Activated CD8-positive, alpha-beta memory T cell treated with anti-CD3 and anti-CD28 coated beads, Interleukin-2, amount 10 ng/mL, durations not matched to agents 7 days and 5 days (primary cell): ENCODE data around the gene FGFR3. TPM values are rescaled to one million over a fixed set of nuclear protein-coding genes. Genes with fewer than 3 reads are reported as not detected.

Experiments
- ATAC-seq: fragments of 150-1000 bp; cut with Tn5 transposase; one replicate; pipeline ENCODE4 v1.10.0; 2021; ENCODE audit warnings: moderate library complexity
- CTCF ChIA-PET: fragments of 350-600 bp; sonication (Branson Sonifier 250); formaldehyde crosslinking; loops from one replicate; lab custom pipeline; 2021; ENCODE audit warnings: antibody characterized with exemption; lab: Charles Lee
- DNase-seq: peaks from one replicate; pipeline ENCODE4 v3.0.0-alpha.2; 2020
- H3K27ac Mint-ChIP-seq: one replicate; pipeline ENCODE4 v1.8.0; 2021; ENCODE audit warnings: mild to moderate bottlenecking, mixed read lengths
- H3K27me3 Mint-ChIP-seq: one replicate; pipeline ENCODE4 v1.8.0; 2021; ENCODE audit warnings: mixed read lengths
- H3K36me3 Mint-ChIP-seq: one replicate; pipeline ENCODE4 v1.8.0; 2021; ENCODE audit warnings: mild to moderate bottlenecking, mixed read lengths
- H3K4me1 Mint-ChIP-seq: one replicate; pipeline ENCODE4 v1.8.0; 2021; ENCODE audit warnings: mixed read lengths
- H3K4me3 Mint-ChIP-seq: one replicate; pipeline ENCODE4 v1.8.0; 2021; ENCODE audit warnings: mild to moderate bottlenecking, moderate library complexity, mixed read lengths
- H3K9me3 Mint-ChIP-seq: one replicate; pipeline ENCODE4 v1.8.0; 2022; ENCODE audit warnings: low read depth, mixed read lengths
- total RNA-seq, 2 experiments: library from RNA; stranded (reverse); gene quantifications; one replicate each; pipeline ENCODE4 v1.2.3, GENCODE V29; 2021

FGFR3 gene
- total RNA-seq, 2 experiments from 2014 or later = 0.15 to 0.21 TPM

DNA sequence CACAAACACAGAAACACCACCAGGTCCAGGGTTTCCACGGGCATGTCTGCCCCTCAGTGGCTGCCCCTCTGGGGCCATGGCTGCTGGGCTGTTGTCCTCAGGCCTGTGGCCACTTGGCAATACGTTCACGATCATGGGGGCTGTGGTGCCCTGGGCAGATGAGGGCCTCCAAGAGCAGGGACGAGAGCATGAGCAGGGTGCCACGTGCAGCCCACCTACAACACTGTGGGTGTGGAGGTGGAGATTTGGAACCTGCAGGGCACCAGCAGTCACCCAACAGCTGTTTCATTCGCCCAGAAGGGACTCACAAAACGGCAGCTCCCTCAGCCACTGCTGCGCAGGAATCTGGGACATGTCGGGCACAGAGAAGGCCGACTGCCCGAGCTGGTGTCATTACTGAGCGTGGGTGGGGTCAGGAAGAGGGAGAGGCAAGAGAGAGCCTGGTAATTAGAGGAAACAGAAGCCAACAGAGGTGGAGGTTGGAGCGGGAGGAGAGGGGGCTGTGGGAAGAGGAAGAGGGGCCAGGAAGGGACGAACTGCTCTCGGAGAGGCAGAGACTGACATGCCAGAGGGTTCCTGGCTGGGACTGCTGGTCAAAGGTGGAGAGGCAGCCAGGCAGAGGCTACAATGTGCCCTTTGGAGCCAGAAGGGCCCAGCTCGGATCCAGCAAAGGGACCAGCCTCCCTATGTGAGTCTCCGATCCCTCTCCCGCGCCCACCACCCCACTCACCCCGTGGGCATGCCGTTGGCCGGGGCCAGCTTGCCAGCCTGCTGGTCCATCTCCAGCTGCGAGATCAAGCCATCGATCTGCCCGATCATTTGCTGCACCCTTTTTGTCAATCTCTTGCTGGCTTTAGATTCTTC, 23.1 kb downstream of the FGFR3 start:
- no peak overlapping the region for H3K4me3 Mint-ChIP-seq
- H3K4me1 Mint-ChIP-seq = no peaks in the 10 kb centered on the region
- ATAC-seq (no peak), DNase-seq (no peak)
- H3K27ac Mint-ChIP-seq = no peak overlapping the region
- H3K36me3 Mint-ChIP-seq = peaks cover 6% of the 10 kb centered on the region
- no peaks in the 10 kb centered on the region for H3K27me3 Mint-ChIP-seq
- CTCF ChIA-PET = interaction anchor here (1.8 kb wide), 1 partner anchor 68 kb away, joined by 3 read pairs; no protein-coding TSS in a partner anchor
- H3K9me3 Mint-ChIP-seq = no peaks in the 10 kb centered on the region

DNA sequence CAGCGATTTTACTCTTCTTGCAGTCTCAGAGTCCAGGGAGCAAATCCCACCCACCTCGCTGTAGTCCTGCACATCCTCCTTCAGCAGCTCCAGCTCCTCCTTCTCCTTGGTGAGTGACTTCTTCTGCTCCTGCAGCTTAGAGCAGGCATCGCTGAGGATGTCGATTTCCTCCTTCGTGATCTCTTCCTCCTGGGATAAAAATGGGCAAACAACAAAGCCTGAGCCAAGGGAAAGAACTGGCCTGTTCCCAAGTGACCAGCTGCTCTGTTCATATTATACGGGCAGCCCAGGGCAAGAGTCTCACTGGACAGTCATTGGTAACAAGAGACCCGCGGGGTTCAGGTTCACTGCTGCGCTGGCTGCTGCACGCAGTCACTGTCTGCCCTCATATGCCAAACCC, 26.2 kb downstream of the FGFR3 start:
- CTCF ChIA-PET = interaction anchor here (0.6 to 2.2 kb wide), 5 partner anchors 10 to 786 kb away, joined by 3 to 9 read pairs (median 5); no protein-coding TSS in a partner anchor
- Mint-ChIP-seq H3K4me1 (no peaks in the 10 kb centered on the region), H3K36me3 (peaks cover 12% of the 10 kb centered on the region), H3K27me3 (no peaks in the 10 kb centered on the region), H3K27ac (no peak overlapping the region), H3K9me3 (no peaks in the 10 kb centered on the region), H3K4me3 (no peak overlapping the region)
- DNase-seq = no peak
- no peak for ATAC-seq

DNA sequence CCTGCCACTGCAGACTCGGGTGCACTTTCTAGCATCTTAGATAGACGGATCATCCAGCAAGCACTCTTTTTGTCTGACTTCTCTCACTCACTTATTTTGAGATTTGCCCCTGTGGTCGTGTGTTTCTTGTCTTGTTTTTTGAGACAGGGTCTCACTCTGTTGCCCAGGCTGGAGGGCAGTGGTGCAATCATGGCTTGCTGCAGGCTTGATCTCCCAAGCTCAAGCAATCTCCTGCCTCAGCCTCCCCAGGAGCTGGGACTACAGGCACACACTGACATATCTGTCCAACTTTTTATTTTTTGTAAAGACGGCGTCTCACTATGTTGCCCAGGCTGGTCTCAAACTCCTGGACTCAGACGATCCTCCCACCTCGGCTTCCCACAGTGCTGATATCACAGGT, 26.7 kb downstream of the FGFR3 start:
- no peak overlapping the region for H3K4me3 Mint-ChIP-seq
- no peak for ATAC-seq
- CTCF ChIA-PET = interaction anchor here (0.6 to 2.2 kb wide), 3 partner anchors 11 to 786 kb away, joined by 3 to 9 read pairs (median 3); no protein-coding TSS in a partner anchor
- no peak overlapping the region for H3K27ac Mint-ChIP-seq
- H3K36me3 Mint-ChIP-seq = peaks cover 14% of the 10 kb centered on the region
- H3K9me3 Mint-ChIP-seq = no peaks in the 10 kb centered on the region
- no peaks in the 10 kb centered on the region for H3K4me1 Mint-ChIP-seq
- no peaks in the 10 kb centered on the region for H3K27me3 Mint-ChIP-seq
- DNase-seq = no peak

DNA sequence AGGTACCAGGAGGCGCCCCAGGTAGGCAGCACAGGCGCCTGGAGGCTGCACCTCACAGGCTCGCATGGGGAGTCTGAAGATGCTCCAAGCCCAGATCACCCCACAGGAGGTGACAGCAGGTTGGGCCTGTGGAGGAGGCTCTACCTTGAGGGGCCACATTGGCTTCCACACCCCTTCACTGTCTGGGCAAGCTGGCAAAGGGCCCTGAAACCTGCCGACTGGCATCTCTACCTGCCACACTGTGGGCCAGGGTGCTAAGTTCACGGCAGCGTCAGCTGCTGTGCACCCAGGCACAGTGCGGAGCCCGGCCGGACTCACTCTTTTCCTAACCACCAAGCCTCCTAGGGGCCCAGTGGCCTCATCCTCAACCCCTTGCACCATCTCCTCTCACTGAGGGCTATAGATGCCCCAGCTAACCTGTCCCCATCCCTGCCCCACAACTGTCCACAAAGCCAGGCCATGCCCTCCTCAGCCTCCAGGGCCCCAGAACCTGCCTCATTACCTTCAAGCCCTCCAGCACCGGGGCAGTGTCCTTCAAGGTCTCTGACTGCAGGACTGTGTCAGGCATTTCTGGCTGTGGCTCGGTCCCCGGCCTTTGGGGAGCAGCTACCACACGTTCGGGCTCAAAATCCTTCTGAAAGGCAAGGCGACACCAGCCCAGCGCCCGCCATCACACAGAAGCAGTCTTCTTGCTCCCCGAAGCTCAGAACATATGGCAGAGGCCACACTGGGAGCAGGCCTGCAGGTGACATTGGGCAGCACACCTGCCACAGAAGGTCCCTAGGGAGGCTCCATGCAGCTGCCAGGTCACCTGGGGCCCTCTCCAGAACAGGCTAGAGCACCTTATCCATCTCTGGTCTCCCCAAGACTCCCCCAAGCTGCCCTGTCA, 28.8 kb downstream of the FGFR3 start:
- Mint-ChIP-seq H3K36me3 (peaks cover 12% of the 10 kb centered on the region), H3K9me3 (no peaks in the 10 kb centered on the region), H3K27me3 (no peaks in the 10 kb centered on the region), H3K4me3 (no peak overlapping the region), H3K27ac (no peak overlapping the region), H3K4me1 (no peaks in the 10 kb centered on the region)
- CTCF ChIA-PET = no interaction called here
- DNase-seq = no peak
- ATAC-seq = no peak

DNA sequence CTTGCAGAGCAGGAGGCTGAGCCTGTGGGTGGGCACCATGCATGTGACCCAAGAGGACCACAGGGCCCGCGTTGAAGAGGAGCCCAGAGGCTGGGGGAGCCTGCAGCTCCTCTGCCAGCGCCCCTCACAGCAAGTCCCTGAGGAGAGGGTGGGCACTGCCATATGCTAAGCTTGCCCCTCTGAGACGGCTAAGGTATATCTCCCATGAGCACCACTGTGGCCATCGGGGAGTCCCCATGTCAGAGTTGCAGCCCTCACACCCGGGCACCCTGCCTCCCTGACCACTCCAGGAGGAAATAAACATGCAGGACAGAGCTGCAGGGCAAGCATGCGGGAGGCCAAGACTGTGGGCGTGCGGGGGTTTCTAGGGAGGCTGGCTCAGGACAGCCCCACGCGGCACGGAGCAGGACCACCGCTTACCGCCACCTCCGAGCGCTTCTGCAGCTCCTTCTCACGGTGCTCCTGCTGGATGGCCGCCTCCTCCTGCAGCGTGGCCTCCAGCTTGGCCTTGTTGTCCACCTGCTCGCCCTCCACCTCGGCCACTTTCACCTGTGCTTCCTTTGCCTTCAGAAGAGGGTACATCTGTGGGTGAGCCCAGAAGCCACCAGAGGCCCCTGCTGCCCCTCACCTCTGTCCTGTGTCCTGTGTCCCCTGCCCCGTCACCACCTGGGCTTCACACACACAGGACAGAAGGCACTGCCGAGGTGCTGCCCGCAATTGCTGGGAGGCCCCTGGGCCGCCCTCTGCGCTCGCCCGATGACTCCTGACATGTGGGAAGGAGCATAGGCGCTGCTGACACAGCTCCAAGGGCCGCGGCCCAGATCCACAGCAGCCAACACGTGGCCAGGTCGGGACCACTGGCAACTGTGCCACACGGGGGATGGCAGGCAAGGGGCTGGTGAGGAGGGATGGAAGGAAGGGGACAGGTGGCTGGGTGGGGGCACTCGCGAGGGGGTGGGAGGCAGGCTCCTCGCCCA, 29.8 kb downstream of the FGFR3 start:
- Mint-ChIP-seq H3K4me3 (no peak overlapping the region), H3K4me1 (no peaks in the 10 kb centered on the region), H3K27me3 (no peaks in the 10 kb centered on the region), H3K27ac (no peak overlapping the region), H3K9me3 (no peaks in the 10 kb centered on the region), H3K36me3 (peaks cover 11% of the 10 kb centered on the region)
- DNase-seq (no peak), ATAC-seq (no peak)
- CTCF ChIA-PET = no interaction called here

DNA sequence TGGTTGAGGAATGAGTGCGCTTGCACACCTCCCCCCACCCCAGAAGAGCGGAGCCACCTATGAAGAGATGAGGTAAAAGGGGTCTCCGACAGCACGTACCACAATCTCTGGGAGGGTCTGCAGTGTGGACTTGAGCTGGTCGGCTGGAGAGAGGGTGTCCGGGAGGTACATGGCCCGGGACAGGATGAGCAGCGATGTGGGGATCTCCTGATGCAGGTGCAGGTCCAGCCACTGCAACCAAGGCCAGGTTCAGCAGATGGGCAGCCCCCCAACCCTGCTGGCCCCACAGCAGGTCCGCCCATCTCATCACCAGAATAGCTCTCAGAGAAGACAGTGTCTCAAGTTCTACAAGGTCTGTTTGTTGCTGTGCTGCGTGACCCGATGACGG, 30.4 kb downstream of the FGFR3 start:
- H3K4me3 Mint-ChIP-seq = no peak overlapping the region
- no peaks in the 10 kb centered on the region for H3K9me3 Mint-ChIP-seq
- peaks cover 9% of the 10 kb centered on the region for H3K36me3 Mint-ChIP-seq
- H3K27ac Mint-ChIP-seq = no peak overlapping the region
- no peak for DNase-seq
- no peak for ATAC-seq
- CTCF ChIA-PET = no interaction called here
- H3K27me3 Mint-ChIP-seq = no peaks in the 10 kb centered on the region
- no peaks in the 10 kb centered on the region for H3K4me1 Mint-ChIP-seq

DNA sequence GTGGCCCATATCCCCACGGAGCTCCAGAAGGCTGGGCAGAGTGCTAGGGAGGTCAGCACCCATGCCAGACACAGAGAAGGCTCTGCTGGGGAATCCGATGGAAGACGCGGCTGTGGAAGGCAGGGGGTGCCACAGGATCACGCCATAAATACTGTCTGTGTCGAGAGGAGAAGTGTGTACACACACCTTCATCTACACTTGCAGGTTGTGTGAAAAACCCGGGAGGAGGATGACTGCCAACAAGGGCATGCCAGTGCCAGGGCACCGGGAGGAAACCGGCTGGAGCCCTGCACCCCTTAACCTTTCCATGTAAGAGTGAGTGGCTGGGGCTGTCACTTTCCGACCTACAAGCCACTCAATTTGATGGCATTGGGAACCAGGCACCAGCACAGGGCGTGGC, 31.7 kb downstream of the FGFR3 start:
- no peaks in the 10 kb centered on the region for H3K4me1 Mint-ChIP-seq
- ATAC-seq (no peak), DNase-seq (no peak)
- peaks cover 13% of the 10 kb centered on the region for H3K36me3 Mint-ChIP-seq
- H3K27me3 Mint-ChIP-seq = no peaks in the 10 kb centered on the region
- H3K9me3 Mint-ChIP-seq = no peaks in the 10 kb centered on the region
- no peak overlapping the region for H3K27ac Mint-ChIP-seq
- H3K4me3 Mint-ChIP-seq = no peak overlapping the region
- CTCF ChIA-PET = no interaction called here

DNA sequence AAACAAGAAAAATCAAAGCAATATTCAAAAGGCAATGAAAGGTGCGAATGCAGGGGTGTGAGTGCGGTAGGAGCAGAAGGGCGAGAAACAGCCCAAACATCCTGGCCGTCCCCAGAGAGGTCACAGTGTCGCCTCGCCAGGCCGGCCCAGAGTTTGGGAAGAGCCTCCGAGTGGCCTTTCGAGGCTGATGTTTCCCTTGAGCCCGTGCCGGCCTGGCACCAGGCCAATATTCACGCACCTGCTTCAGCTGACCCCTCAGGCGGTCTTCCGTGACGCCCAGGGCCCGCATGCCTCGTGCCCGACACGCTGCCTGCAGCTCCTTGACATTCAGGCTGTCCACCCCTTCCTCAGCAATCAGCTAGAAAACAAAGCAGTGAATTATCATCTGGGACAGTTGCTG, 32.2 kb downstream of the FGFR3 start:
- ATAC-seq (no peak), DNase-seq (no peak)
- no peaks in the 10 kb centered on the region for H3K4me1 Mint-ChIP-seq
- CTCF ChIA-PET = no interaction called here
- H3K9me3 Mint-ChIP-seq = no peaks in the 10 kb centered on the region
- peaks cover 16% of the 10 kb centered on the region for H3K36me3 Mint-ChIP-seq
- no peak overlapping the region for H3K4me3 Mint-ChIP-seq
- H3K27me3 Mint-ChIP-seq = no peaks in the 10 kb centered on the region
- no peak overlapping the region for H3K27ac Mint-ChIP-seq

DNA sequence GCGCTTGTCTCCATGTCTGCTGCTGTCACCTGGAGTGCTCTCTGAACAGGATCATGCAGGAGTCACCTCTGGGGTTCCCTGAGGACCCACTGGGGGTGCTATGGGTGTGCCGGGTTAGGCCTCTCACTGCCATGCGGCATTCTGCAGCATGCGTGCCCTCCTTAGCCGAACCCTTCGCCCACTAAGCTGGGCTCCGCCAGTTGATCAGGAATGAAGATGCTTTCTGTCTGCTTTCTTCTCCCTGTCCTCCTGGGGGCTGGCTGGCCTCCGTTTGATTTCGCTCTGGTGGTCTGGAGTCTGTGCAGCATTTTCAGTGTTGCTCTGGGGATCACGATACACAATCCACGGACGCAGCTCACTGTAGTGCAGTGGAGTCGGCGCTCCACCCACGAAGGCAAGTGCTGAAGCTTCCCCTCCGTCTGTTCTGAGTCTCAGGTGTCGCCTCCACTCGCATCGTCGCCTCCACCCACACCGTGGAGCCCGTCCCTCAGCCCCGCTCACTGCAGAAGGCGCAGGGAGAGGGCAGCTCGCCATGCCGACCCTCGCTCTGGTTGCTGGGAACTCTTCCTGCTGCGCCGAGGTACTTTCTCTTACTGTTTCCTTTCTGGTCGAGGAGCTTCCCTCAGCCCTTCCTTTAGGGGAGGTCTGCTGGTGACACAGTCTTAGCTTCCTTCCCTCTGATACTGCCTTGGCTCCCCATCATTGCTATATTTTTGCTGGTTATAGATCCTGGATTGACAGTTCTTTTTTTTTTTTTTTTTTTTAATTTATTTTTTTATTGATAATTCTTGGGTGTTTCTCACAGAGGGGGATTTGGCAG, 33.6 kb downstream of the FGFR3 start:
- DNase-seq = no peak
- no peaks in the 10 kb centered on the region for H3K27me3 Mint-ChIP-seq
- H3K4me3 Mint-ChIP-seq = no peak overlapping the region
- no peak for ATAC-seq
- CTCF ChIA-PET = interaction anchor here (0.7 to 0.8 kb wide), 2 partner anchors 16 to 21 kb away, joined by 3 to 5 read pairs; no protein-coding TSS in a partner anchor
- peaks cover 19% of the 10 kb centered on the region for H3K36me3 Mint-ChIP-seq
- H3K27ac Mint-ChIP-seq = no peak overlapping the region
- H3K4me1 Mint-ChIP-seq = peaks cover 8% of the 10 kb centered on the region
- no peaks in the 10 kb centered on the region for H3K9me3 Mint-ChIP-seq

DNA sequence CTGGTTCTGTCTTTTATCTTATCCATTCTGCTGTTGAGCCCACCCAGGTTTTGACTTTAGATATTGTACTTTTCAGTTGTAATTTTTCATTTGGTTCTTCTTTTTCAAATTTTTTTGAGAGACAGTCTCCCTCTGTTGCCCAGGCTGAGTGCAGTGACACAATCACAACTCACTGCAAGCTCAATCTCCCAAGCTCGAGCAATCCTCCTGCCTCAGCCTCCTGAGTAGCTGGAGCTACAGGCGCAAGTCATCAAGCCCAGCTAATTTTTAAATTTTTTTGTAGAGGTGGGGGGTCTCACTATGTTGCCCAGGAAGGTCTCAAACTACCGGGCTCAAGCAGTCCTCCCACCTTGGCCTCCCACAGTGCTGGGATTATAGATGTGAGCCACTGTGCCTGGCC, 37.1 kb downstream of the FGFR3 start:
- Mint-ChIP-seq H3K9me3 (no peaks in the 10 kb centered on the region), H3K4me3 (no peak overlapping the region), H3K27me3 (no peaks in the 10 kb centered on the region), H3K27ac (no peak overlapping the region), H3K4me1 (peaks cover 8% of the 10 kb centered on the region), H3K36me3 (peaks cover 14% of the 10 kb centered on the region)
- DNase-seq (no peak), ATAC-seq (no peak)
- CTCF ChIA-PET = no interaction called here

DNA sequence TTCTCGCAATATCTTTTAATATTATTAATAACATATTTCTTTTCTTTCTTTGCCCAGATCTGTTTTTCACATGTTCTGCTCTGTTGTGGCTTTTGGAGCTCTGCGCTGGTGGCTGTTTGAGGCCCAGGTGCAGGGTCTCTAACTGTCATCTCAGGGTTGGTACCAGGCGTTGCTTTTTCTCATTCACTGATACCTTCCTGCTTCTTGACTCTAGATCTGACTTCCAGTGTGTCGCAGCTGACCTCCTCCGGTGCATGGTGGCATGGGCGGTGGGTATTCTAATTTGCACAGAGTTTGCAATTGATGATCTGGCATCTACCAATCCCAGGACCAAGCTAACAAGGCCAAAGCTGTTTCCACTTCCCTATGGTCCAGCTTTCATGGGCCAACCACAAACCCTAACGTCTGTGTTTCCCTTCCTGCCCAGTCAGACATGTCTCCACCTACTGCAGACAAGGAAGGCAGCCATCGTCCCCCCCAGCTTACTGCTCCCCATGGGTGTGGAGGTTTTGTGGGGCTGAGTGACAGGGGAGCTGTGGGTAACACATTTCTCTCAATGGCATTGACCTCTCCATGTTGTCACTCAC, 37.6 kb downstream of the FGFR3 start:
- DNase-seq = no peak
- Mint-ChIP-seq H3K9me3 (no peaks in the 10 kb centered on the region), H3K27ac (no peak overlapping the region), H3K27me3 (no peaks in the 10 kb centered on the region), H3K36me3 (peaks cover 14% of the 10 kb centered on the region), H3K4me3 (no peak overlapping the region), H3K4me1 (peaks cover 8% of the 10 kb centered on the region)
- ATAC-seq = no peak
- CTCF ChIA-PET = no interaction called here

DNA sequence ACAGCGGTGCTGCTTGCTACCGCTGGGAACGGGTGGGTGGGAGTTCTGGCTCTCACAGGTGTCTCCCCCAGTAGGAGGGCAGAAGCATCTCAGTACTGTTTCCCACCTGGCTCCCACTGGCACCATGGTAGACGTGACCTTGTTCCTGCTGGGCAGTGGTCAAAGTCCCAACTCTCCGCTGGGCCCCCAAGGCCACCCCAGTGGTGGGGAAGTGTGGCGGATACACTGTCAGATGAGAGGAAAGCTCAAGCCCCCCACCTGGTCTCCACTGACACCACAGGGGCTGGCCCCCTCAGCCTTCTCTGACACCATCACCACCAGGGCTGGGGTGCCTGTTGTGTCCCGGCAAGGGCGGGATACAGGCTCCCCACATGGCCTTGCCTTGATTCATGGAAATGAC, 38.2 kb downstream of the FGFR3 start:
- no peak for DNase-seq
- no peak for ATAC-seq
- H3K27ac Mint-ChIP-seq = no peak overlapping the region
- no peaks in the 10 kb centered on the region for H3K27me3 Mint-ChIP-seq
- H3K9me3 Mint-ChIP-seq = no peaks in the 10 kb centered on the region
- CTCF ChIA-PET = no interaction called here
- peaks cover 8% of the 10 kb centered on the region for H3K4me1 Mint-ChIP-seq
- no peak overlapping the region for H3K4me3 Mint-ChIP-seq
- H3K36me3 Mint-ChIP-seq = peaks cover 14% of the 10 kb centered on the region
